ENCODE results near the gene TMEM100. TPM values are rescaled to one million over a fixed set of nuclear protein-coding genes. Genes with fewer than 3 reads are reported as not detected.

The TMEM100 gene
- polyA plus RNA-seq, 3 donors, result not detected

GRCh38 chr17:55720919-55721836, 1.5 kb downstream of the TMEM100 start:
- Histone ChIP-seq H3K4me2 (replicated peaks; ENCODE audit: extremely low read depth, low read length, poor library complexity, severe bottlenecking) (no peak overlapping the region), H3K4me3 (replicated peaks in 1 of 3; ENCODE audit: low read depth in 2 of 3, low read length in 3 of 3) (no peak overlapping the region), H3K4me1 (ENCODE audit: control insufficient read depth in 1 of 2, insufficient read depth in 2 of 2, low read length in 2 of 2) (no peaks in the 10 kb centered on the region), H3K36me3 (replicated peaks in 1 of 2; ENCODE audit: control insufficient read depth in 1 of 2, insufficient read depth in 2 of 2, low read length in 2 of 2) (no peaks in the 10 kb centered on the region), H2AFZ (ENCODE audit: insufficient read depth, low read depth, low read length, poor library complexity, severe bottlenecking) (no peak overlapping the region), H3K27ac (ENCODE audit: low read depth in 1 of 2, low read length in 2 of 2) (no peak overlapping the region), H3K9ac (ENCODE audit: insufficient read depth, low read length, poor library complexity, severe bottlenecking) (no peak overlapping the region), H3K27me3 (ENCODE audit: control insufficient read depth in 2 of 2, insufficient read depth in 2 of 2, low read length in 2 of 2) (peaks cover 20 to 23% of the 10 kb centered on the region in 2 donors), H3K79me2 (ENCODE audit: insufficient read depth, low read length) (no peaks in the 10 kb centered on the region), H4K20me1 (ENCODE audit: insufficient read depth, low read length) (no peaks in the 10 kb centered on the region), H3K9me3 (replicated peaks in 1 of 2; ENCODE audit: control insufficient read depth in 1 of 2, insufficient read depth in 1 of 2, low read length in 2 of 2) (no peaks in the 10 kb centered on the region)
- intact Hi-C loops (cut with micrococcal nuclease), result no loop called here
- DNase-seq, result no peak
- peaks cover 12 to 29% (median 29%) of the 10 kb centered on the region in 3 donors for H3K27me3 Mint-ChIP-seq (ENCODE audit: low read depth in 3 of 3)
- WGBS (ENCODE audit: insufficient coverage), result 90% methylated on average over 6 of the region's 6 CpGs
- no peak overlapping the region for H3K27ac Mint-ChIP-seq
- no peaks in the 10 kb centered on the region for H3K36me3 Mint-ChIP-seq
- peaks cover 5% of the 10 kb centered on the region for H3K4me1 Mint-ChIP-seq
- TF ChIP-seq CTCF (IDR thresholded peaks at IDR 0.05), result no peak
- H3K4me3 Mint-ChIP-seq, result no peak overlapping the region
- peaks cover 0 to 2% (median 0%) of the 10 kb centered on the region in 7 donors for H3K9me3 Mint-ChIP-seq

GRCh38 chr17:55717898-55718735, 4.5 kb downstream of the TMEM100 start:
- H2AFZ ChIP-seq (ENCODE audit: insufficient read depth, low read depth, low read length, poor library complexity, severe bottlenecking), result no peak overlapping the region
- H3K27ac ChIP-seq (ENCODE audit: low read depth in 1 of 2, low read length in 2 of 2), result no peak overlapping the region
- no peaks in the 10 kb centered on the region for H3K36me3 ChIP-seq (replicated peaks in 1 of 2; ENCODE audit: control insufficient read depth in 1 of 2, insufficient read depth in 2 of 2, low read length in 2 of 2)
- H3K79me2 ChIP-seq (ENCODE audit: insufficient read depth, low read length), result no peaks in the 10 kb centered on the region
- intact Hi-C loops (cut with micrococcal nuclease), result loop anchor here (2.0 to 10.0 kb wide), 3 partner anchors 73 to 191 kb away; no protein-coding TSS in a partner anchor
- no peak overlapping the region for H3K4me3 ChIP-seq (replicated peaks in 1 of 3; ENCODE audit: low read depth in 2 of 3, low read length in 3 of 3)
- H3K4me1 Mint-ChIP-seq, result peaks cover 12% of the 10 kb centered on the region
- no peak overlapping the region for H3K4me3 Mint-ChIP-seq
- no peak overlapping the region for H3K4me2 ChIP-seq (replicated peaks; ENCODE audit: extremely low read depth, low read length, poor library complexity, severe bottlenecking)
- peaks cover 13 to 15% of the 10 kb centered on the region in 2 donors for H3K27me3 ChIP-seq (ENCODE audit: control insufficient read depth in 2 of 2, insufficient read depth in 2 of 2, low read length in 2 of 2)
- peaks cover 0 to 2% (median 0%) of the 10 kb centered on the region in 7 donors for H3K9me3 Mint-ChIP-seq
- peaks cover 10 to 21% (median 19%) of the 10 kb centered on the region in 3 donors for H3K27me3 Mint-ChIP-seq (ENCODE audit: low read depth in 3 of 3)
- no peak overlapping the region for H3K9ac ChIP-seq (ENCODE audit: insufficient read depth, low read length, poor library complexity, severe bottlenecking)
- WGBS (ENCODE audit: insufficient coverage), result 100% methylated on average over 1 of the region's 11 CpGs
- TF ChIP-seq CTCF (IDR thresholded peaks at IDR 0.05), result peak; percentile 89
- H3K27ac Mint-ChIP-seq, result no peak overlapping the region
- H3K36me3 Mint-ChIP-seq, result no peaks in the 10 kb centered on the region
- peaks cover 5 to 8% of the 10 kb centered on the region in 2 donors for H3K4me1 ChIP-seq (ENCODE audit: control insufficient read depth in 1 of 2, insufficient read depth in 2 of 2, low read length in 2 of 2)
- DNase-seq, result peak; percentile 57 to 72 (median 67)
- H4K20me1 ChIP-seq (ENCODE audit: insufficient read depth, low read length), result no peaks in the 10 kb centered on the region
- no peaks in the 10 kb centered on the region for H3K9me3 ChIP-seq (replicated peaks in 1 of 2; ENCODE audit: control insufficient read depth in 1 of 2, insufficient read depth in 1 of 2, low read length in 2 of 2)

Measured in CD14-positive monocyte (primary cell).